GM13976 (cell line): ENCODE data around the gene KRTDAP.

Experiments
- DNase-seq: peaks from one replicate; pipeline ENCODE4 v3.0.0; 2012; ENCODE audit warnings: low spot score
- CTCF ChIP-seq: IDR thresholded peaks from 2 replicates; pipeline ENCODE4 v1.5.1; 2012; ENCODE audit warnings: borderline replicate concordance, mild to moderate bottlenecking; ENCODE audit not compliant: insufficient read depth; ENCODE audit errors: extremely low read depth, missing control alignments, control extremely low read depth
- in situ Hi-C: fragments of 300-500 bp; cut with MboI; formaldehyde crosslinking; loops from one replicate; pipeline ENCODE4 v1.12.0; 2022; ENCODE audit warnings: low sequenced_read_pairs, mixed read lengths, inconsistent platforms; ENCODE audit not compliant: unreplicated experiment

Gene KRTDAP

GRCh38 chr19:35498984-35499527 is 8.8 kb upstream of the KRTDAP start:
- TF ChIP-seq CTCF: no peak
- in situ Hi-C loops: loop anchor here (10.0 kb wide), 1 partner anchor 144 kb away; the partner anchor contains the start of gene FFAR3
- no peak for DNase-seq

- no peak for TF ChIP-seq CTCF
- DNase-seq: no peak
Observed at GRCh38 chr19:35498220-35498619, 8.0 kb upstream of the KRTDAP start.

GRCh38 chr19:35497406-35497805 is 7.1 kb upstream of the KRTDAP start:
- no peak for DNase-seq
- in situ Hi-C loops: loop anchor here (10.0 kb wide), 1 partner anchor 143 kb away; the partner anchor contains the start of gene FFAR3
- TF ChIP-seq CTCF: no peak

More at GRCh38 chr19:35498220-35498619, 8.0 kb upstream of the KRTDAP start:
- in situ Hi-C loops: loop anchor here (10.0 kb wide), 1 partner anchor 143 kb away; the partner anchor contains the start of gene FFAR3

- peak; percentile 96 for TF ChIP-seq CTCF
- DNase-seq: peak; percentile 92
- in situ Hi-C loops: loop anchor here (10.0 kb wide), 1 partner anchor 141 kb away; the partner anchor contains the start of gene FFAR3
Observed at GRCh38 chr19:35495107-35496064, 5.1 kb upstream of the KRTDAP start.

- in situ Hi-C loops: loop anchor here (10.0 kb wide), 1 partner anchor 139 kb away; the partner anchor contains the start of gene FFAR3
- no peak for TF ChIP-seq CTCF
- DNase-seq: no peak
Observed at GRCh38 chr19:35493971-35494370, 3.7 kb upstream of the KRTDAP start.

- no peak for TF ChIP-seq CTCF
- in situ Hi-C loops: loop anchor here (10.0 kb wide), 1 partner anchor 137 kb away; the partner anchor contains the start of gene FFAR3
- no peak for DNase-seq
Observed at GRCh38 chr19:35491836-35492360, 1.6 kb upstream of the KRTDAP start.
